Measurements from ENCODE around the gene DPP4. TPM values are rescaled to one million over a fixed set of nuclear protein-coding genes. Genes with fewer than 3 reads are reported as not detected.

DPP4 gene
- polyA plus RNA-seq, 1 donor, result 145 TPM

- WGBS (ENCODE audit: insufficient coverage, low lambda C conversion rate), result 83% methylated on average over 1 of the region's 3 CpGs
- Histone ChIP-seq H3K27me3 (ENCODE audit: control insufficient read depth, insufficient read depth, low read length) (no peaks in the 10 kb centered on the region), H3K36me3 (ENCODE audit: control insufficient read depth, insufficient read depth, low read length) (peaks cover 11% of the 10 kb centered on the region), H3K9me3 (ENCODE audit: control insufficient read depth, low read depth, low read length) (no peaks in the 10 kb centered on the region), H3K27ac (ENCODE audit: low read length) (no peak overlapping the region), H3K4me1 (ENCODE audit: control insufficient read depth, insufficient read depth, low read length) (peaks cover 3% of the 10 kb centered on the region), H3K4me3 (ENCODE audit: low read length) (no peak overlapping the region)
- DNase-seq, result no peak
Observed at GRCh38 chr2:161992531-161992930, 81.5 kb downstream of the DPP4 start.

GRCh38 chr2:161991991-161992390 lies 82.0 kb downstream of the DPP4 start:
- no CpG with 5 or more reads among the region's 1 CpG for WGBS (ENCODE audit: insufficient coverage, low lambda C conversion rate)
- no peak for DNase-seq
- Histone ChIP-seq H3K4me1 (ENCODE audit: control insufficient read depth, insufficient read depth, low read length) (peaks cover 3% of the 10 kb centered on the region), H3K4me3 (ENCODE audit: low read length) (no peak overlapping the region), H3K27ac (ENCODE audit: low read length) (no peak overlapping the region), H3K9me3 (ENCODE audit: control insufficient read depth, low read depth, low read length) (no peaks in the 10 kb centered on the region), H3K36me3 (ENCODE audit: control insufficient read depth, insufficient read depth, low read length) (peaks cover 11% of the 10 kb centered on the region), H3K27me3 (ENCODE audit: control insufficient read depth, insufficient read depth, low read length) (no peaks in the 10 kb centered on the region)

DNA sequence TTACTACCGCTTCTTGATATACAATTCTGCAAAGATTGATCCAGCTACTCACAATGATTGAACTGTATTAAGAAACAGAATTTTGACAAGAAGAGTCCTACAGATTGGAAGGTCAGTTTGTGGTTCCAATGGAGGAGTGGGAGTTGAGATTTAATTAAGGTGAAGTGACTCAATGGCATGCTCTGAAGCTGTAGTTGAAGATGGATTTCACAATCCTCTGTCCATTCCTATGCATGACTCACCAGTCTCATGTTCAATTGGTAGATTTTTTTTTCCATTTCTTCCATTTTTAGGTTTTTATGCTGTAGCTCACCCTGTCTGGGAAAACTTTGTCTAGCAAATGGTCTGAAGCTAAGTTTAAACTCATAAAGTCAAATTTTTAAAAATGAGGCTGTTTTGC lies 83.3 kb downstream of the DPP4 start:
- Histone ChIP-seq H3K9me3 (ENCODE audit: control insufficient read depth, low read depth, low read length) (no peaks in the 10 kb centered on the region), H3K27me3 (ENCODE audit: control insufficient read depth, insufficient read depth, low read length) (no peaks in the 10 kb centered on the region), H3K27ac (ENCODE audit: low read length) (peak overlapping the region; percentile 52), H3K36me3 (ENCODE audit: control insufficient read depth, insufficient read depth, low read length) (peaks cover 11% of the 10 kb centered on the region), H3K4me3 (ENCODE audit: low read length) (no peak overlapping the region), H3K4me1 (ENCODE audit: control insufficient read depth, insufficient read depth, low read length) (no peaks in the 10 kb centered on the region)
- peak; percentile 36 to 50 for DNase-seq
- no CpG with 5 or more reads among the region's 1 CpG for WGBS (ENCODE audit: insufficient coverage, low lambda C conversion rate)

GRCh38 chr2:161990036-161990435 lies 84.0 kb downstream of the DPP4 start:
- no peak for DNase-seq
- no peak overlapping the region for H3K27ac ChIP-seq (ENCODE audit: low read length)
- H3K9me3 ChIP-seq (ENCODE audit: control insufficient read depth, low read depth, low read length), result no peaks in the 10 kb centered on the region
- peaks cover 11% of the 10 kb centered on the region for H3K36me3 ChIP-seq (ENCODE audit: control insufficient read depth, insufficient read depth, low read length)
- H3K27me3 ChIP-seq (ENCODE audit: control insufficient read depth, insufficient read depth, low read length), result no peaks in the 10 kb centered on the region
- H3K4me1 ChIP-seq (ENCODE audit: control insufficient read depth, insufficient read depth, low read length), result no peaks in the 10 kb centered on the region
- no CpG with 5 or more reads among the region's 2 CpGs for WGBS (ENCODE audit: insufficient coverage, low lambda C conversion rate)
- H3K4me3 ChIP-seq (ENCODE audit: low read length), result no peak overlapping the region

- WGBS (ENCODE audit: insufficient coverage, low lambda C conversion rate), result no CpG with 5 or more reads among the region's 1 CpG
- Histone ChIP-seq H3K9me3 (ENCODE audit: control insufficient read depth, low read depth, low read length) (no peaks in the 10 kb centered on the region), H3K36me3 (ENCODE audit: control insufficient read depth, insufficient read depth, low read length) (peaks cover 8% of the 10 kb centered on the region), H3K27ac (ENCODE audit: low read length) (no peak overlapping the region), H3K27me3 (ENCODE audit: control insufficient read depth, insufficient read depth, low read length) (no peaks in the 10 kb centered on the region), H3K4me1 (ENCODE audit: control insufficient read depth, insufficient read depth, low read length) (no peaks in the 10 kb centered on the region), H3K4me3 (ENCODE audit: low read length) (no peak overlapping the region)
- DNase-seq, result no peak
Observed at GRCh38 chr2:161988589-161988988, 85.4 kb downstream of the DPP4 start.

- peaks cover 10% of the 10 kb centered on the region for H3K4me1 ChIP-seq (ENCODE audit: control insufficient read depth, insufficient read depth, low read length)
- H3K9me3 ChIP-seq (ENCODE audit: control insufficient read depth, low read depth, low read length), result no peaks in the 10 kb centered on the region
- no peaks in the 10 kb centered on the region for H3K27me3 ChIP-seq (ENCODE audit: control insufficient read depth, insufficient read depth, low read length)
- no peak for DNase-seq
- WGBS (ENCODE audit: insufficient coverage, low lambda C conversion rate), result no CpG with 5 or more reads among the region's 2 CpGs
- no peak overlapping the region for H3K4me3 ChIP-seq (ENCODE audit: low read length)
- no peak overlapping the region for H3K27ac ChIP-seq (ENCODE audit: low read length)
- H3K36me3 ChIP-seq (ENCODE audit: control insufficient read depth, insufficient read depth, low read length), result peaks cover under 1% of the 10 kb centered on the region
Observed at GRCh38 chr2:161987311-161987710, 86.7 kb downstream of the DPP4 start.

GRCh38 chr2:161983866-161984265 lies 90.1 kb downstream of the DPP4 start:
- Histone ChIP-seq H3K27ac (ENCODE audit: low read length) (no peak overlapping the region), H3K4me1 (ENCODE audit: control insufficient read depth, insufficient read depth, low read length) (peaks cover 26% of the 10 kb centered on the region), H3K4me3 (ENCODE audit: low read length) (no peak overlapping the region), H3K9me3 (ENCODE audit: control insufficient read depth, low read depth, low read length) (no peaks in the 10 kb centered on the region), H3K36me3 (ENCODE audit: control insufficient read depth, insufficient read depth, low read length) (no peaks in the 10 kb centered on the region), H3K27me3 (ENCODE audit: control insufficient read depth, insufficient read depth, low read length) (no peaks in the 10 kb centered on the region)
- DNase-seq, result no peak
- WGBS (ENCODE audit: insufficient coverage, low lambda C conversion rate), result 88% methylated on average over 1 of the region's 1 CpG

- no CpG with 5 or more reads among the region's 1 CpG for WGBS (ENCODE audit: insufficient coverage, low lambda C conversion rate)
- H3K27me3 ChIP-seq (ENCODE audit: control insufficient read depth, insufficient read depth, low read length), result no peaks in the 10 kb centered on the region
- H3K27ac ChIP-seq (ENCODE audit: low read length), result no peak overlapping the region
- H3K4me3 ChIP-seq (ENCODE audit: low read length), result no peak overlapping the region
- no peak for DNase-seq
- H3K36me3 ChIP-seq (ENCODE audit: control insufficient read depth, insufficient read depth, low read length), result no peaks in the 10 kb centered on the region
- no peaks in the 10 kb centered on the region for H3K9me3 ChIP-seq (ENCODE audit: control insufficient read depth, low read depth, low read length)
- H3K4me1 ChIP-seq (ENCODE audit: control insufficient read depth, insufficient read depth, low read length), result peaks cover 26% of the 10 kb centered on the region
Observed at GRCh38 chr2:161983331-161983651, 90.7 kb downstream of the DPP4 start.

DNA sequence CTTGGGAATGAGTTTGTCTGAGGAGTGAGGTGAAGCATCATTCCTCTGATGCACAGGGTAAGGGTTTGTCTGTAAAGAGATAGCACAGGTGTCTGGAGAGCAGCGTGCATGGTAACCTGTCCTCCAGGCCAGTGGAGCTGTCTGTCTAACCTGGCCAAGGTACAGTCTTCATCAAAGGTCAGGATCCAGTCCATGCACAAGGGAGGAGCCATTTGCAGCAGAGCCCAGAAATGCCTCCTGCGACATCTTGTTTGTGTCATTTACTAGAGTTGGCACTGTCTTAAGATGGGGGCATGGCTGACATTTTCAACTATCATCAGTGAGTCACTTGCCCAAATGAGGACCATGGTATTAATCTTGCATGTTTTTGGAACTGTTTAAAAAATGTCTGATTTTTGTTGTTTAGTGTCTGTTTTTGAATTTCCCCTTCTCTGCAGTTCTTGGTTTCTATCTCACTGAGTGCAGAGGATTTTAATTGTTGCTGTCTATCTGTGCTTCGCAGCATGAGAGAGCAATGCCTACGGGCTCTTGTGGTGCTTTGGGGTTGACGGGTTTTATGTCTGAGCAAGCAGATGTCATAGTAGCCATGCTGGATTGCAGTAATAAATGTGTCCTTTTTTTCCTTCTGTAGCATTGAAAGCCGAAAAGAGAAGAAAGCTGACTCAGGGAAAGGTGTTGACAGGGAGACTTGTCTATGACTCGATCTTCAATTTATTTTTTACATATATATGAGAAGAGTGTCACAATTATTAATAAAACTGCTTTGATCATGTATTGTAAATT lies 91.3 kb downstream of the DPP4 start:
- Histone ChIP-seq H3K27me3 (ENCODE audit: control insufficient read depth, insufficient read depth, low read length) (no peaks in the 10 kb centered on the region), H3K27ac (ENCODE audit: low read length) (peak overlapping the region; percentile 49), H3K36me3 (ENCODE audit: control insufficient read depth, insufficient read depth, low read length) (no peaks in the 10 kb centered on the region), H3K4me1 (ENCODE audit: control insufficient read depth, insufficient read depth, low read length) (peaks cover 26% of the 10 kb centered on the region), H3K9me3 (ENCODE audit: control insufficient read depth, low read depth, low read length) (no peaks in the 10 kb centered on the region), H3K4me3 (ENCODE audit: low read length) (no peak overlapping the region)
- WGBS (ENCODE audit: insufficient coverage, low lambda C conversion rate), result no CpG with 5 or more reads among the region's 7 CpGs
- peak in 1 of 2 donors; percentile 51 for DNase-seq

DNA sequence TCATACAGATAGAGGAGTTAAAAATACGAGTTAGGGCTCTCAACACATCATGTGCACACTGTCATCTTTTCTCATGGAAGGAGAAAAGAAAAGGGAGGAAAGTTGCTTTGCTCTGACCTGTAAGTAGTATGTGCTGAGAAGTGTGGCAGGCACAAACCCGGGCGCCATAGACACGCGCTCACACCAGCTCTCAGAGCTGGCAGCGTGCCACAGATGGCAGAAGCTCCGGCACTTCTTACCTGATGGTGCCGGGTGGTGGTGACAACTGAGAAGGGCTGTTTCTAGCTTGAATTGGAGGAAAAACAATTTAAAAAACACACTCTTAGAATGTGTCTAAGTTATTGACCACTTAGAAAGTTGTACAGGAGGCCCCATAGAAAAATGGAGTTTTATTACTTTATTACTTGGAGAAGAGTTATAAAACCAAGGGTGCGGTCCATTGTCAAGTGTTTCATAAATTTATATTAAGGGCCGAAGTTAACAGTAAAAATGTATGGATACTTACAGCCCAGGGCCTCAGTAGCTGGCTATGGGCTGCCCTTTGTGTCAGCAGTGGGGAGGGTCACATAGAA lies 92.2 kb downstream of the DPP4 start:
- Histone ChIP-seq H3K4me3 (ENCODE audit: low read length) (peak overlapping the region; percentile 5), H3K36me3 (ENCODE audit: control insufficient read depth, insufficient read depth, low read length) (no peaks in the 10 kb centered on the region), H3K27me3 (ENCODE audit: control insufficient read depth, insufficient read depth, low read length) (no peaks in the 10 kb centered on the region), H3K4me1 (ENCODE audit: control insufficient read depth, insufficient read depth, low read length) (peaks cover 26% of the 10 kb centered on the region), H3K9me3 (ENCODE audit: control insufficient read depth, low read depth, low read length) (no peaks in the 10 kb centered on the region), H3K27ac (ENCODE audit: low read length) (peak overlapping the region; percentile 49)
- WGBS (ENCODE audit: insufficient coverage, low lambda C conversion rate), result 0% methylated on average over 1 of the region's 10 CpGs
- peak; percentile 47 to 85 for DNase-seq

DNA sequence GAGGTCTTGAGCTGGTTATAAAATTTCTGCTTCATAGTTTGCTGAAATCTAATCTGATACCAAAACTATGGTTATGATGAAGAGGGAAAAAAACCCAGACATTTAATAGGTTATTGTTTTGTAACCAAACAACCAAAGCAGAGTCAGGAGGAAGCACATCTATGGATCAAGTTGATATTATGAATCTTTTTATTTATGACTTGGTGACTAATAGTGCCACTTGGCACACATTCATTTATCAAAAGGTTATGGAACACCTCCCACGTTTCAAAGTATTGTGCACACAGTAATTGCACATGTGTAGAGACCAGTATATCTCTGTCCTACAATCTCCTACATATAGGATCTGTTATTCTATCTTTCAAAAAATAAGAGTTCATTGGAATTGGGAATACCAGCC lies 93.0 kb downstream of the DPP4 start:
- Histone ChIP-seq H3K4me1 (ENCODE audit: control insufficient read depth, insufficient read depth, low read length) (peaks cover 26% of the 10 kb centered on the region), H3K36me3 (ENCODE audit: control insufficient read depth, insufficient read depth, low read length) (no peaks in the 10 kb centered on the region), H3K9me3 (ENCODE audit: control insufficient read depth, low read depth, low read length) (no peaks in the 10 kb centered on the region), H3K27me3 (ENCODE audit: control insufficient read depth, insufficient read depth, low read length) (no peaks in the 10 kb centered on the region), H3K27ac (ENCODE audit: low read length) (no peak overlapping the region), H3K4me3 (ENCODE audit: low read length) (no peak overlapping the region)
- DNase-seq, result no peak
- WGBS (ENCODE audit: insufficient coverage, low lambda C conversion rate), result 20% methylated on average over 1 of the region's 1 CpG

Measured in large intestine (tissue), 3 donors.